ENCODE data around the gene NCEH1.
"Not testable (repeated sequence)": the region's sequence is repeated elsewhere in the genome, so short reads cannot be mapped to it uniquely, and the experiment has no call there.

The NCEH1 gene, protein sequence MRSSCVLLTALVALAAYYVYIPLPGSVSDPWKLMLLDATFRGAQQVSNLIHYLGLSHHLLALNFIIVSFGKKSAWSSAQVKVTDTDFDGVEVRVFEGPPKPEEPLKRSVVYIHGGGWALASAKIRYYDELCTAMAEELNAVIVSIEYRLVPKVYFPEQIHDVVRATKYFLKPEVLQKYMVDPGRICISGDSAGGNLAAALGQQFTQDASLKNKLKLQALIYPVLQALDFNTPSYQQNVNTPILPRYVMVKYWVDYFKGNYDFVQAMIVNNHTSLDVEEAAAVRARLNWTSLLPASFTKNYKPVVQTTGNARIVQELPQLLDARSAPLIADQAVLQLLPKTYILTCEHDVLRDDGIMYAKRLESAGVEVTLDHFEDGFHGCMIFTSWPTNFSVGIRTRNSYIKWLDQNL

DNA sequence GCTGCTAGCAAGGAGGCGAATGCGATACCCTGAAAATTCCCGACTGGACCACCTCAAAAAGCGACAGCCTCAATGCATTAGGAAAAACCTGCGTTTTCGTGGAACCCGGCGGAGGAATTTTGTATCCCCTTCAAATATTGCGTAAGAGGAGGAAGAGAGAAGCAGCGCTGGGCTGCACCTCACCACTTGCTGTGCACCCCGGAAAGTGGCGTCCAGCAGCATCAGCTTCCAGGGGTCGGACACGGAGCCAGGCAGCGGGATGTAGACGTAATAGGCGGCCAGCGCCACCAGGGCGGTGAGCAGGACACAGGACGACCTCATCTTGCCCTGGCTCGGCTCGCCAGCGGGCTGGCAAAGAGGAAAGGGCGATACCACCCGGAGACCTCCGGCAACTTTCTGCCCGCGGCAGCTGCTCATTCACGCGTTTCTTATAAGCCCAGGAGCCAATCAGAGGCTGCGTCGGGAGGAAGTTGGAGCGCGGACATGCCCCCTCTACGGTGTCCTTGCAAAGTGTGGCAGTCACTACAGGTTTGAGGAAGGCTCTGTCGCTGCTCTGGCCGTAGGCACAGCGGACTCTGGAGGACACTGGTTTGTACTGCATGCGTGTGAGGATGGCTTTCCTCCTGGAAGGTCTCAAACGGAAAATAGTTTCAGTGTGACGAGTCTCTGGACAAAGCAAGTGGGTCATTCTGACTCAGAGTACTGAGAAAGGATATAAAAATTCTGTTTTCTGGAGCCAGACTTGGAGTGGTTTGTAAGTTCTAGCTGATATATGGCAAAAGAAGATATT, at the start of gene NCEH1:
TSS of gene NCEH1 (minus strand) at position 404 of the 790 bp plus-strand sequence. CDS start at position 321, 83 bp downstream.
- peak; percentile 65 to 68 for DNase-seq (ENCODE audit: low read depth in 2 of 2)

DNA sequence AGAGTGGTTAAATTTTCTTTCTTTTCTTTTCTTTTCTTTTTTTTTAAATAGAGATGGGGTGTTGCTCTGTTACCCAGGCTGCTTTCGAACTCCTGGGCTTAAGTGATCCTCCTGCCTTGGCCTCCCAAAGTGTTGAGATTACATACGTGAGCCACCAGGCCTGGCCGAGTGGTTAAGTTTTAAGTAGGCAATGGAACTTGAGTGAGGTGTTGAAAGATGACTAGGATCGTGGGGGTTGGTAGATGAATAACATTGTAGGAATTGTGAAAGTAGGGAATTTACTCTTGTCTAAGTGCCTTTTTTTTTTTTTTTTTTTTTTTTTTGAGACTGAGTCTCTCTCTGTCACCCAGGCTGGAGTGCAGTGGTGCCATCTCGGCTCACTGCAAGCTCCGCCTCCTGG, 49.5 kb upstream of the NCEH1 start:
- DNase-seq (ENCODE audit: low read depth in 2 of 2) = not testable (repeated sequence)

DNA sequence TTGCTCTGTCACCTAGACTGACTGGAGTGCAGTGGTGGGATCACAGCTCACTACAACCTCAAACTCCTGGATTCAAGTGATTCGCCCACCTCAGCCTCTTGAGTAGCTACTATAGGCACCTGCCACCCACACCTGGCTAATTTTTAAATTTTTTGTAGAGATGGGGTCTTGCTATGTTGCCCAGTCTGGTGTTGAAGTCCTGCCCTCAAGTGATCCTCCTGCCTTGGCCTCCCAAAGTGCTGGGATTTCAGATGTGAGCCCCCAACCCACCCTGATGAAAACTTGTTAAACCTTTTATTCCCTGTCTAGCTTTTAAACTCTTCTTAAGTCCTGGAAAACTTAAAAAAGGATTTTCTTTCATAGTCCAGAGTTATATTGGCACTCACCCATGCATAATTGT, 42.3 kb upstream of the NCEH1 start:
- no peak for DNase-seq (ENCODE audit: low read depth in 2 of 2)

DNA sequence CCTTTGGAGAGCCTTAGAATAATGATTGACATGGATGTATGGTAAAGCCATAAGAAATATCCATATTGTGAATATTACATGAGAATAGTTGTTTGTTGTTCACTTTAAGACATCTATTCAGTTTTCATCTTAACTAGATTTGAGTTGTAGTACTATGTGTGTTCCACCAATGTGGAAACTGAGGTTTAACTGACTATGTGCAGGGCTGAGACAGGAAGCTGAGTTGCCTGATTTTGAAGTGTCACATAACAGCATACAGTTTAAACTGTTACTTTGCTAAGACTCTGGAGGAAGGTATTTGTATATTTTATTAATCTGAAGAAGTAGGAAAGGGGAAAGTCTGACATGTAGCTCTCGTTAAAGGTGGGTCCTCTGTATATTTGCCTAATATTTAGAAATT, 41.8 kb upstream of the NCEH1 start:
- no peak for DNase-seq (ENCODE audit: low read depth in 2 of 2)

DNA sequence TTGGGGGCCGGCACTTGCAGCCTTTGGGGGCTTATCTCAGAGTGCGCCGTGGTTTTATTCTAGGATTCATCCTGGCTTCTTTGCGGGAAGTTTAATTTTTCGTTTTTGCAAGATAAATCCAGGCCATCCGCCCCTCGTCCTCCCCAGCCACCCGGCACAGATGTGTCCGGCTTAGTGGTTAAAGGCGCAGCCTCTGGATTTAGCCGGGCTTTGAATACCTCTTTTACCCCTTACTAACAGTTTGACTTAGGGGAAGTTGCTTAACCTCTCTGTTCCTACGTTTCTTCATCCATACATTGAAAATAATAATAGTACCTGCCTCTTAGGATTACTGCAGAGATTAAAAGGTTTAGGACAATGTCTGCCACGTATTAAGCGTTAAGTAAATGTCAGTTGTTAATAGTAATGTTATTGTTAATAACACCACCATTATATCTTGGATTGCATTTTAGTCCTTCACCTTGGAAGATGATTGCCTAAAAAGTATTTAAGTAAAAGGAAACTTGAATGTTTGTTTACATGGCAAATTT, 40.4 kb upstream of the NCEH1 start:
- DNase-seq (ENCODE audit: low read depth in 2 of 2) = peak in 1 of 2 donors; percentile 3

DNA sequence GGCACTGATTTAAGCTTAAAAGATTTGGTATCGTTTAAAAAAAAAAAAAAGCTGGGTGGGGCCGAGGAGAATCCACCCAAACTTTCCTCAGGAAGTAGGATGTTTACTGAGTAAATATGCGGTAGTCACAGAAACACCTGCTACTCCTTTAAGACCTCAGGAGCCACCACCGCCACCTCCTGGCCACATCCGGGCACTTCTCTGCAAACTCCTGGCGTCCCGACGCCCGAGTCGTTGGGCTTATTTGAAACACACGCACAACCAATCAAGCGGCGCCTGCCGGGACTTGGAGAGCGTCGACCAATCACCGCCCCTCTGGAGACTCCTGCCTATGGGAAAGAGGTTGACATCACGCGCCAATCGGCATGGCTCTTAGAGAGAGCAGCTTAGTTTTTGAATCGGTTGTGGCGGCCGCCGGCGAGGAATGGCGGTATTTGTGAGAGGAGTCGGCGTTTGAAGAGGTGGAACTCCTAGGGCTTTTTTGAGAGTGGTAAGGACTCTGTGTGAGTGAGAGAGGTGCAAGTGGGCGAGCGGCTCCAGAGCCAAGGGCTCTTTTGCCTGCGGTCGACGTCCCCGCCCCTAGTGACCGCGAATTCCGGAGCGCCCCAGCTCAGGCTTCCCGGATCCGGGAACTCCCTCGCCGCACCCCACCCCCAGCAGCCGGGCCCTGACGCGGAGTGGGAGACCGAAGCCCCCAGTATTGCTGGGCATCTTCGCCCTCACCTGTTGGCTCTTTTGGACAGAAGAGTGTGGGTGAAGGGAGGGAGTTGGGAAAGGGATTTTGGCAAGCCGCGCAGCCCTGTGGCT, 39.7 kb upstream of the NCEH1 start, which contains the start of gene ECT2:
TSS of gene ECT2 (plus strand) at position 359 of the 807 bp plus-strand sequence. CDS start 3,805 bp downstream, outside the sequence.
- peak; percentile 92 to 95 for DNase-seq (ENCODE audit: low read depth in 2 of 2)

DNA sequence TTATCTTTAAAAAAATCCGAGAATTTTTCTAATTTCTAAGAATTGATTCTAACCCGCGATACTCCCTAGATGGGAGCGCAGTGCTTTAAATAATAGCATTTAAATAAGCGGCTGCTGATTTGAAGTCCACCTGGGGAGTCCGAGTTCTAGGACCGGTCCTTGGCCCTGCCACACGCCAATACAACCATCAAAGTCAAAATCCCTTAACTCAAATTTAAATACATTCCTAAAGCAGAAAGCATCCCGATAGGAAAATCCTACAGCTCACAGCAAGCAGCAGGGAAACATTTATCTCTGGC, 39.2 kb upstream of the NCEH1 start:
- DNase-seq (ENCODE audit: low read depth in 2 of 2) = no peak

DNA sequence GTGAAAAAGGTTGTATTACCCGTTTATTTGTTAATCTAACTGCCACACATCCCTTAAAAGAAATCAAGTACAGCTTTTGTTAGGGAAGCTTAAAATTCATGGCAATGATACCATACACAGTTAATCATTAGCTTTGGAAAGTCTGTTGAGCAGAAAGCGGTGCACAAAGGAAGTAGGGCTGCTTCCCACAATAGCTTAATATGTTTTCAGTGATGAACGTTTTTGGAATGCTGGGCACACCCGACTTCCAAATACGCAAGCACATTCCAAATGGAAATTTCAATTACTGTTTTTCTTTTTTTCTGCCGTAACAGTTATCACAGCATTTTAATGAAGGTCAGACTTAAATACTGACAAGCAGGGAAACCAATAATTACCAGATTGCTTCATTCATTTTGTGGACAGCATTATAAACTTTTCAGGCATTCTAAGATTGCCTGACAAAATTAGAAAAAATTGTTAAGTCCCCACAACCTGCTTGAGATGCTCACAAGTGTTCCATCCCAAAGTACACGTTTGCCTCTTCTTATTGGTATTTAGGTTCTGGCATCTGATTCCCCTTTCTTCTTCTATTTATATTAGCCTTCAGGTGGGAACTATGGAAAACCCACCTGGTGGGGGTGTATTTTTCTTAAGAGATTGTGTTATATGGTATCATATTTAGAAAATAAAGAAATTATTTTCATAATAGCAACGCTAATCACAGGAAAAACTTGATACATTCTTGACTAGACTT, 38.5 kb upstream of the NCEH1 start:
- no peak for DNase-seq (ENCODE audit: low read depth in 2 of 2)

DNA sequence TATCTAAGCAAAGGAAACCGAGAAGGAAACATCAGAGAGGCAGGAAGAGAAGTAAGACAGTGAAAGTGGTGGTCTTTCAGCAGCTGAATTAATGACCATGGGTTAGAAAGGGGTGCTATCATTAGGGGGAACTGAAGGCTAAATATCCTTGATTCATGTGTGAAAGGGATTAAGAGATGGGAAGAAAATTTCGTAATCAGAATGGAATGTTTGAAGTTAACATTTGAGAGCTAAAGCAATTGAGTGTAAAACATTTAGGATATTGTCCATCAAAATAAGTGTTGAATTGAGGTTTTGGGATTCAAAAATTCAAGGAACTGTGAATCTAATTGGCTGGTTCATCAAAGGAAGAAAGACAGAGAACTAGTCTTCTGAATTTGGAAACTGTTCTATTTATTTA, 35.6 kb upstream of the NCEH1 start:
- DNase-seq (ENCODE audit: low read depth in 2 of 2) = no peak

DNA sequence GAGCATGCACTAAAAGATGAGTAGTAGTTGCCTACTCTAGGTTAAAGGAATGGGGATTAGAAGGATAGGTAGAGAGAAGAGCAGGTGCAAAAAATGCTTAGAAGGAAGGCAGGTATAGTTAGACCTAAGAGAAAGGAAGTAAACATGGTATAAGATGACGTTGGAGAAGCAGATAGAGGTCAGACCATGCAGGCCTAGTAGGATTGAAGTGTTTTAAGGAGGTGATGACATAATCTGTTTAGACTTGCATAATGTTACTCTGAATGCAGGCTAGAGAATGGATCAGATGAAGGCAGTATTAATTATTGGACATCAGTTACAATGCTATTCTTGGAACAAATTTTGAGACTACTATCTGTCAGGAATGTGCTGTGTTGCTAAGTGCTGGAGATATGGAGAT, 28.6 kb upstream of the NCEH1 start:
- DNase-seq (ENCODE audit: low read depth in 2 of 2) = no peak

DNA sequence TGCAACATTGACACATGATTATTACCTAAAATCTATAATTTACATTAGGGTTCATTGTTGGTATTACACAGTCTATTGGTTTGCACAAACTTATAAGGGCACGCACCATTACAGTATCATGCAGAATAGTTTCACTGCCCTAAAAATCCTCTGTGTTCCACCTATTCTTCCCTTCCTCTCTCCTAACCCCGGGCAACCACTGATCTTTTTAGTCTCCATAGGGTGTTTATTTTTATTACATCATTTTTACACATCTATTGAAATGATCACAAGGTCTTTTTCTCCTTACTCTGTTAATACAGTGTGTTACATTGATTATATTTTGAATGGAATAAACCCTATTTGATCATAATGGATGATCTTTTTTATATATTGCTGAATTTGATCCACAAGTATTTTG, 24.1 kb upstream of the NCEH1 start:
- DNase-seq (ENCODE audit: low read depth in 2 of 2) = no peak

DNA sequence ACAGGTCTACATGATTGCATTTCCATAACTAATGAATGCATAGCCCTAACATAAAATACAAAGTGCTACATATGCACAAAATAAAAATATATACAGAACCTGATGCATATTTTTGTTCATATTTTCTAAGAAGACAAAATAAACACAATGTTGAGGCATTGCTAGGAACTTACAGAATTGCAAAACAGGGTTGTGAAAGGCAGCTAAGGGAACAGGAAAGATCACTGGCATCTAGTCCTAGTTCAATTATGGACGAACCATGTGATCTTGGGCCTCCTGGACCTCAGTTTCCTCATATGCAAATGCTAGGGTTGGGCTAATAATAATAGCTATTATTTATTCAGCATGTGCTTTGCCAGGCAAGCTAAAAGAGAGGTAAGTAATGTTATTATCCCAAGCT, 15.5 kb upstream of the NCEH1 start:
- DNase-seq (ENCODE audit: low read depth in 2 of 2) = no peak

DNA sequence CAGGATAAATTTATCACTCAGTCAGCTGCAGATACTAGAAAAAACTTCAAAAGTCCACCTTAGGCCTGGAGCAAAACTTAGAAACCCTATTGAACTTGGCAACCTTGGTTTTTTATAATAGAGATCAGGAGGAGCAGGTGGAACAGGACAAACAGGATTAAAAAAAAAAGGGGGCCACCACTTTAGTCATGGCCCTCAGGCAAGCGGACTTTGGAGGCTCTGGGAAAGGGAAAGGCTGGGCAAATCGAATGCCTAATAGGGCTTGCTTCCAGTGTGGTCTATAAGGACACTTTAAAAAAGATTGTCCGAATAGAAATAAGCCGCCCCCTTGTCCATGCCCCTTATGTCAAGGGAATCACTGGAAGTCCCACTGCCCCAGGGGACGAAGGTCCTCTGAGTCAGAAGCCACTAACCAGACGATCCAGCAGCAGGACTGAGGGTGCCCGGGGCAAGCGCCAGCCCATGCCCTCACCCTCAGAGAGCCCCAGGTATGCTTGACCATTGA, 11.7 kb upstream of the NCEH1 start:
- not testable (repeated sequence) for DNase-seq (ENCODE audit: low read depth in 2 of 2)

DNA sequence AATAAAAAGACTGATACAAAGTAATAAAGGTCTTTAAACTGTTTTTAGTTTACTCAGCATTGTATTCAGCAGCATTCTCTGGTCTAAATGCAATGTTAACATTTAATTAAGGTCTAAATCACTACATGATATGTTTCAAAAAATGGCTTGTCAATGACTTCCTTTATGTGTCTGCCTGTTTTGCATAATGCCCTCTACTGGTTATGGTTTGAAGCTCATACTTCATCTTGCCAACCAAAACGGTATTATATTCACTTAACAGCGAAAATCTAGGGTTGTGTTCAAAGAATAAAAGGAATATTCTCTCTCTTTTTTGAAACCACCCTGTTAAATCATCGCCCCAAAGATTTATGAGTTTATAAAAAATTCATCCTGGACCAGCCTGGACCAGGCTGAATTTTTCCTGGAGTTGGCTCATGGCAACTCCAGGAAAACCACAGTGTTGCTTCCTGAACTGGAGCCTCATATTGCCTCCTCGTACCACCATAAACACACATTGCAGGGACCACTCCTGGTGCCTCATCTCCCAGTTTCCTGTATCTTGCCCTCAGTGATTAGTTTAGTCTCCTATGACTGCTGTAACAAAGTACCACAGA, 6.7 kb upstream of the NCEH1 start:
- no peak for DNase-seq (ENCODE audit: low read depth in 2 of 2)

DNA sequence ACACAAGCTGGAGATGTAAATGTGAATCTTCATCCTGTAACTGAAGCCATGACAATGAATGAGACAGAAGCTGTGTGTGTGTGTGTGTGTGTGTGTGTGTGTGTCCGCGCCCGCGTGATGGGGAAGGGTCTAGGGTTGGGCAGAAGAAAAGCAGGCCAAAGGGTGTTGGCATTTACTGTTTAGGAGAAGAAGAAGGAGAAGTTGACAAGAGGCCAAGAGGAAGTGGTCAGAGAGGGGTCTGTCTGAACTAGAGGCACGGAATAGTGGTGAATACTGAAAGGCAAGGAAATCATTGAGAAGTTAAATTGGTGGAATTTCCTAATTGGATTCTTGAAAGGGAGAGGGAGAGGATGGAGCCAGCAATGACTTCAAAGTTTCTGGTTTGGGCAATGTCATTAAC, 5.6 kb upstream of the NCEH1 start:
- DNase-seq (ENCODE audit: low read depth in 2 of 2) = no peak

DNA sequence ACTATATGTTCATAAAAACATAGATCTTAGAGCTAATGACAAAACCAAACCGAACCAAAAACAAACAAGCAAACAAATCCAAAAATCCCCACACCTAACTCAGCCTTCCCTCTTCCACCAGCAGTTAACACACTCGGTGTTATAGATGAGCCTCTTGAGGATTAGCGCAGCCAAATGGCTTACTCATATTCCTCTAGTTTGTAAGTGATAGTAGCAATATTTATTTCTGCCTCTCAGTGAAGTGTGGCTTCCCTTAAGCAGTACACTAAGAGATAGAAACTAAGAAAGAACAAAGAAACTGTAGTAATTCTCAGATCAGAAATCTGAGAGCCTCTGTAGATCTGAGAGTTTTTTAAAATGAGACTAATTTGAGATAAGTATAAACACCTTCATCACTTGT, 2.4 kb upstream of the NCEH1 start:
- no peak for DNase-seq (ENCODE audit: low read depth in 2 of 2)

DNA sequence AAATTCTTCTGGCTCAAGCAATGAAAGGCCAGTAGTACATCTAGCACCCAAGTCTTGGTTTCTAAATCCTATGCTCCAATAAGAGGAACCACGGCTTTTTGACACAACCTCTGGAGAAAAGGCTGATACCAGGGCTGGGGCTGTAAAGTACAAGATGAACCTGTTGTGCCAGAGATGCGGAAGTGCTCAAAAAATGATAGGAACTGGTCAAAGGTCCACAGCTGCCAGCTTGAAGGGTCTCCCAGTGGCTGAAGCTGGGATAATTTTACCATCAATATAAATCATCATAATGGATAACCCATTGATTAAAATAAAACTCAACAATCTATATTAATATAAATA, 558 bp upstream of the NCEH1 start:
- DNase-seq (ENCODE audit: low read depth in 2 of 2) = no peak

DNA sequence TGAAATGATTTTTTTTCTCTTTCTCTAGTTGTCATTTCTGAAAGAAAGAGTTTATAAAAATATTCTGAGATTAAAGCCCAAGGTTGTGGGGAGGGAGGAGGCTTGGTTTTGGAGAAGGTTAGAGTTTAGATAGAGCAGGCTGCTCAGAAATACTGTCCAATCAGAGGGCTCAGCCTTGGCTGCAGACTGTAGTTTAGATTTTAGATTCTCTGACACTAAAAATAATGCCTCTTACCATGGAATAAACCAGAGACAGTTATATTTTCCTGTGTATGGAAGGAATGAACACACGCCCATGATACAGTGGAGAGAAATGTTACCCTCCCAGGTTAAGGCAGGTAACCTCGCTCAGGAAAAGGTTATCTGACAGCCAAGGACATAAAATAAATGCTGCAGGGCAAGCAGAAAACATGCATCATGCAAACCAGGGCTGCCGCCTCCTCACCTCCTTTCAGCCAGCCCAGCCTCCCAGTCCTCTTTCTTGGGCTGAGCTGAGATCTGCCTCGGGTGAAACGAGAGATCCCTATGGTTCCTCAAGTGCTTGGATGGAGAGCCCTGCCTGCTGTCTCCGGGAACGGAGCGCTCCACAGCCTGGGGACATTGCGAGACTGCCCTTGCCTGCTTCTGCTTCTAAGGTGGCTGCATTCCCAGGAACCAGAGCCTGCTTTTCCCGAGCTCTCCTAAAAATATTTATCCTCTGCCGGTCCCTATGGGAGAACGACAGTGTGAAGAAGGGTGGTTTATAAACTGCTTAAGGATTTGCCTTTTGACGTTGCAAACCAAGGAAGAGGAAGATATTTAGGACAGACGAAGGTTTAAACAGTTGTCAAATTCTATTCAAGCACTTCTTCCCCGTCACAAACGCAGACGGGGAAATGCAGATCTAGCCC, 848 bp downstream of the NCEH1 start:
- peak in 1 of 2 donors; percentile 8 for DNase-seq (ENCODE audit: low read depth in 2 of 2)

DNA sequence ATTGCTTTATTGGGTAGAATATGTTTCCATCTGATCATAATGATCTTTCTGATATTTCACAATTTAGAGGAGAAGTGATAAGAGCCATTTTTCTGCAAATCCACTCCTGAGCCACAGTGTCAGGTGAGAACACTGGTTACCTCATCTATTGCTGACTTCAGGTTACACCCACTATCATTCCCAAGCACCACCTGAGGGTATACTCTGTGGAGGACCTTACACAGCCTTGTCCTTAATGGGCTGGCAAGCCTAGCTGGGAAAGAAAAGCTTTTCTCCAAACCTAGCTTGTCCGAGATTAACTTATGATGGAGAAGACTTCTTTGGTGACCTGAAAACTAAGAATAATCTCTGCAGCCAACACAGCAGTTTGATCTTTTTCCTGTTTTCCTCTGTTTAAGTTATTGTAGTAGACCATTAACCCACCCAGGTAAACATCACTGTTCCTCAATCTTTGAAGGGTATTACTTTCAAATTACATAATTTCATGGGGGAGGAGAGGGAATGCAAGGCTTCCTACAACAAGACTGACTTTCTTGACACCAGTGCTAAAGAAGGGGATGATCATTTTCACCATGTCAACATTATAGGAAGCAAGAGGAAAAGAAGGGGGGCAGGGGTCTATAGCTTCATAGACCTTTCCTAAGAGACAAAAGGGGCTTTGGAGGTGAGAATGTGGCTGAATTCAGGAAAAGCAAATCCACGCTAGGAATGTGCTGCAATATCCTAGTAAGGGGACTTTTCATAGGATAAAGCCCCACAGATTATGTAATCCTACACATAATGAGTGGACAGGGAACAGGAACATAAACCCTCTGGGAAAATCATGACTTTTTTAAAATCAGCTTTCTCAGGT, 1.7 kb downstream of the NCEH1 start:
- DNase-seq (ENCODE audit: low read depth in 2 of 2) = no peak
